Bronchial epithelial cell (primary cell): Measurements from ENCODE around the gene ARID3A. TPM values are rescaled to one million over a fixed set of nuclear protein-coding genes. Genes with fewer than 3 reads are reported as not detected.

Experiments used
- DNase-seq: peaks from one replicate; pipeline ENCODE4 v3.0.0-alpha.2; 2010; ENCODE audit warnings: low read depth
- FAIRE-seq: peaks from 2 replicates; lab custom pipeline; 2011; peaks lifted over from hg19 to GRCh38; lab: Jason Lieb, UNC
- H3K27me3 ChIP-seq: 2 replicates; pipeline ENCODE4 v1.5.1; 2011; ENCODE audit warnings: low read length; ENCODE audit not compliant: control insufficient read depth, insufficient read depth
- H3K36me3 ChIP-seq: 2 replicates; pipeline ENCODE4 v1.5.1; 2011; ENCODE audit warnings: low read length; ENCODE audit not compliant: control insufficient read depth, insufficient read depth
- H3K4me3 ChIP-seq: 2 replicates; pipeline ENCODE4 v1.5.1; 2011; ENCODE audit warnings: mild to moderate bottlenecking, low read depth, low read length, control low read depth
- CTCF ChIP-seq: IDR thresholded peaks from 2 replicates; pipeline ENCODE4 v1.5.1; 2011; ENCODE audit warnings: mild to moderate bottlenecking, moderate library complexity, low read length, control low read depth, inconsistent platforms; ENCODE audit not compliant: insufficient read depth, severe bottlenecking
- total RNA-seq: library from RNA; depleted of rRNA; stranded (reverse); fragments of >200 nt; gene quantifications from 2 replicates; pipeline ENCODE4 v1.2.1, GENCODE V29; 2014

ARID3A gene
- total RNA-seq, 1 donor from 2014 or later = 15.8 TPM

GRCh38 chr19:1000095-1000494 lies 74.3 kb downstream of the ARID3A start, which contains the start of gene GRIN3B:
TSS of gene GRIN3B (plus strand) at chr19:1000419. CDS start at chr19:1000438, 19 bp downstream.
- Histone ChIP-seq H3K4me3 (peak within 1 kb of the TSS; percentile 20), H3K27me3 (peaks cover 12% of the 10 kb centered on the region), H3K36me3 (no peaks in the 10 kb centered on the region)
- FAIRE-seq (no peak), DNase-seq (peak; percentile 33)
- peak; percentile 67 for TF ChIP-seq CTCF

GRCh38 chr19:1000591-1001537 lies 75.0 kb downstream of the ARID3A start:
- no peak for FAIRE-seq
- peaks cover 12% of the 10 kb centered on the region for H3K27me3 ChIP-seq
- no peaks in the 10 kb centered on the region for H3K36me3 ChIP-seq
- H3K4me3 ChIP-seq = no peak overlapping the region
- DNase-seq = no peak
- no peak for TF ChIP-seq CTCF

DNA sequence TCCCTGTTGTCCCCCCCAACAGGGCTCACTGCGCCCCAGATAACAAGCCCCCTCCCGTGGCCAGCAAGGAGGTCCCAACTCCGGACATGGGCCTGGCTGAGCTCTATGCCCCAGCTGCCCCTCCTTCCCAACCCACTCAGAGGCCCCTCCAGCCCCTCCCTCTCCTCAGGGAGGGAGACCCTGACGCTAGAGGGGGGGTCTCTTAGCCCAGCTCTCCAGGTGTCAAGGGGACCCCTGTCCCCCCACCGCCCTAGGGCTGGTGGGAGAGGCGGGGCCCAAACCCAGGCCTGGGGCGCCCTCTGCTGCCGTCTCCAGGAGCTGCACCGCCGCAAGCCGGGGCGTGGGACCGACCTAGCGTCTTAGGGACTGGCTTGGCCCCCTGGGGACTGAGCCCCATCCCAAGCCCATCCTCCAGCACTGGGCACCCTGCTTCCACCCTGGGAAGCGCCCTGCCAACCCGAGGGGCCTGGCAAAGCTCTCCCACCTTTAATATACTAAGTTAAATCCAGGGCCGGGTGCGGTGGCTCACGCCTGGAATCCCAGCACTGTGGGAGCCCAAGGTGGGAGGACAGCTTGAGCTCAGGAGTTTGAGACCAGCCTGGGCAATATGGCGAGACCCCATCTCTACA lies 75.8 kb downstream of the ARID3A start:
- H3K36me3 ChIP-seq = no peaks in the 10 kb centered on the region
- peak; percentile 88 for TF ChIP-seq CTCF
- H3K4me3 ChIP-seq = no peak overlapping the region
- DNase-seq = no peak
- H3K27me3 ChIP-seq = peaks cover 12% of the 10 kb centered on the region
- FAIRE-seq = no peak

DNA sequence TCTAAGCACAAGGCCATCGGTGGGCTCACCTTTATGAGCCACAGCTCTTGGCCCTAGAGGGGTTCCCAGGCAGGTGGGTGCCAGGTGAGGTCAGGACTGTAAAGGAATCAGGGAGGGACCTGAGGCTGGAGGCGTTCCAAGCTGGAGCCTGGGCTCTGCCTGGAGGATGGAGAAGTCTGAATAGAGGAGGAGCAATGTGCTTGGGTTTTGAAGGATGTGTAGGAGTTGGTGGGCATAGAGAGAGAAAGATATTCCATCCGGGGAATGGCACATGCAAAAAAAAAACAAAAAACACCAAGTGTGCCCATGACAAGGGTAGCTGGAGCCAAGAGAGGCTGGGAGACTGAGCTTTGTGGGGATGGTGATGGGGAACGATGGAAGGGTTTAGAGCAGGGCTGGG lies 76.8 kb downstream of the ARID3A start:
- DNase-seq (no peak), FAIRE-seq (no peak)
- Histone ChIP-seq H3K36me3 (no peaks in the 10 kb centered on the region), H3K4me3 (no peak overlapping the region), H3K27me3 (peaks cover 10% of the 10 kb centered on the region)
- TF ChIP-seq CTCF = no peak

DNA sequence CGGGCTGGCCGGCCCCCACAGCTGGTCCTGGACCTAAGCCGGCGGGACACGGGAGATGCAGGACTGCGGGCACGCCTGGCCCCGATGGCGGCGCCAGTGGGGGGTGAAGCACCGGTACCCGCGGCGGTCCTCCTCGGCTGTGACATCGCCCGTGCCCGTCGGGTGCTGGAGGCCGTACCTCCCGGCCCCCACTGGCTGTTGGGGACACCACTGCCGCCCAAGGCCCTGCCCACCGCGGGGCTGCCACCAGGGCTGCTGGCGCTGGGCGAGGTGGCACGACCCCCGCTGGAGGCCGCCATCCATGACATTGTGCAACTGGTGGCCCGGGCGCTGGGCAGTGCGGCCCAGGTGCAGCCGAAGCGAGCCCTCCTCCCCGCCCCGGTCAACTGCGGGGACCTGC lies 77.4 kb downstream of the ARID3A start:
- peaks cover 10% of the 10 kb centered on the region for H3K27me3 ChIP-seq

More for the DNA sequence above, 77.4 kb downstream of the ARID3A start:
- H3K36me3 ChIP-seq = no peaks in the 10 kb centered on the region
- FAIRE-seq (no peak), DNase-seq (no peak)
- no peak for TF ChIP-seq CTCF
- no peak overlapping the region for H3K4me3 ChIP-seq
